GM21619 (cell line): ENCODE data around the gene SLC1A2.

Source experiments
- ATAC-seq: cut with Tn5 transposase; IDR thresholded peaks from one replicate; pipeline ENCODE4 v1.9.1; 2021; ENCODE audit not compliant: unreplicated experiment

The SLC1A2 gene

DNA sequence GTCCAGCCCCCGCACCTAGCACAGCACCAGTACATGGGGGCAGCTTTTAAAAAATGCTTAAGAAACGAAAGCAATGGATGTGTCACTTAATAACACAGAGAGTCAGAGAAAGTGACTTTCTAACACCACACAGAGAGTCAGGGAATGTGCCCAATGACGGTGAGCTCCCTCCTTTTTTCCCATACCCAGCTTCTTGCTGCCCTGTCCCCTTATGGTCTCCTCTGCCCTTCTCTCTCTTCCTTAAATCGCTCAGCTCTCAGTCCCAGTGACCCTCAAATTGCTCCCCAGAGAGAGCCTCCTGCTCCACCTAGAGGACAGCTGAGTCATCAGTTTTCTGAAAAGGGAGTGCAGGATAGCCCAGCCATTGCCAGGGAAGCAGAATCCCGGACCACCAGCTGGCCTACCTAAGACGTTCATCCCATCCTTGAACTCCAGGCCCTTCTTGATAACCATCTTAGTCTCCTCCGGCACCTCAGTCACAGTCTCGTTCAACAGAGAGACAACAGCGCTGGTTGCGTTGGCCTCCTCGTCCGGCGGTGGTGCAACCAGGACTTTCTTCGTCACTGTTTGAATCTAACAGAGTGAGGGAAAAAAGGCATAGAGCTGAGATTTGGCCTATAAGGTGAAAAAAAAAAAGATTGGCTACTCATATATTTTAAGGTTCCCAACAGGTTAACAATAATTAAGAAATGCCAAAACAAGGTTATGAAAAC, 113.5 kb downstream of the SLC1A2 start:
- ATAC-seq, result no peak

GRCh38 chr11:35304900-35305460, 114.4 kb downstream of the SLC1A2 start:
- ATAC-seq, result no peak

- no peak for ATAC-seq
These were observed 115.0 kb downstream of the SLC1A2 start for GRCh38 chr11:35304386-35304775.

GRCh38 chr11:35303596-35304385, 115.6 kb downstream of the SLC1A2 start:
- no peak for ATAC-seq

DNA sequence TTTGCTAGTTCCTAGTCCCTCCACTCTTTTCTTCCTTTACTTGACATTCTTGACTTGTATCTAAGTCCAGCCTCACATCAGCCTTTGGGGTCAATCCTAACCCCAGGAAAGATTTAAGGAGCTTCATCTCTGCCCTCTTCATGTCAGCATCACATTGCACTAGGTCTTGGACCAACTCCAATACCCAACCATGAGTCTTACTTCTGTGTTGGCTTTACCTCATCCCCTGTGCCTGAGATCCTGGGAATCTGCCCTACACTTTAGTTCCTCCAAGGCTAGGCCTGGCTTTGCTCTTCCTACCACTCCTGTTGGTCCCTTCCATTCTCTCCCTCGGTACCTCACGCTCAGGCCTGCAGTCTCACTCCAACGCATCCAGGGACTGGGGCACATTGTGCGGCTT, 117.0 kb downstream of the SLC1A2 start:
- ATAC-seq, result no peak

DNA sequence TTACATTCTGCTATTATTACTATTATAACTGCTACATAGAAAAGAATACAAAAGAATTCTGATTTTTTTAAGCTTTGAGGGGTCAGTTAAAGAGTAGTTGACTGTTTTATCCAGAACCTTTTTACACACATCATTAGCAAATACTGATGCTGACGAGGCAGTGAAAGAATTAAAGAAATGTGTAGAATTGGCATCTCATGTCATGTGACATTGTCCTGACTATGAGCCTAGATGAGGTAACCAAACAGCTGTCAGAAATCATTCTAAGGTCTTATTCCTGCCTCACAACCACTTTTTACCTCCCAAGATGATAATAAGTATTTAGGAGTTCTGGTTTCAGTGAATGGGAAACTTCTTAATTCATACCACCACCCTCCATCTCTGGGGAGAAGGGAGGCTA, 121.0 kb downstream of the SLC1A2 start:
- ATAC-seq, result no peak

DNA sequence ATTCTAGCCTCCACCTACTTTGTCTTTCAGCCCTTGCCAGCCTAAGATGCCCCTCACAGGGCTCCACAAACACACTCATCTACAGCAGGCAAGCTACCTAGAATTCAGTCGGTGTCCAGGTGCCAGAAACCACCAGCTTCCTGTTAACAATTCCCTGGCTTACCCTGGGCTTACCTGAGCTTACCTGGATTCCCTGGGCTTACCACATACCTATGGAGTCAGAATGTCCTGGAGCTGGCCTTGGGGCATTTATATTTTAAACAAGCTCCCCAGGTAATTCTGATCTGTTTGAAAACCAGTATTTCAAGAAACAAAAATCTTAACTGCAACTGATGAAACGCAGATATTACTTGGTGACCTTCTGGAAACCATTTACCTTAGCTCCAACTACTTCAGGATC, 123.6 kb downstream of the SLC1A2 start:
- ATAC-seq, result no peak

DNA sequence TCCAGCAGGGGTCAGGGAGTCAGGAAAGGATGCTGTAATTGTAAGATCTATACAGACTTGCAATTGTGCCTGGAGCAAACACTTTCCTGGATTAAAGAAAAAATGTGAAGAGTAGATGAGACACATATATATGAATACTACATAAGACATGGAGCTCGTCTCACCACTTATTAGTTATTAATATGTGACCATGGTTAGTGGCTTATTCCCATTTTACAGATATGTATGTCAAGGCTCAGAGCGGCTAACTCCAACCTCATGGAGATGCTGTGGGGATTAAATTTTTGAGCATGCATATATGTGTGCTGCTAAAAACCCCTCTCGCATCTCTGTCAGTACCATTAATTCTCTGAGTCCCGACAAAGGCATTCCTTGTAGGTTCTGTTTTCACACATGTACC, 125.7 kb downstream of the SLC1A2 start:
- no peak for ATAC-seq

DNA sequence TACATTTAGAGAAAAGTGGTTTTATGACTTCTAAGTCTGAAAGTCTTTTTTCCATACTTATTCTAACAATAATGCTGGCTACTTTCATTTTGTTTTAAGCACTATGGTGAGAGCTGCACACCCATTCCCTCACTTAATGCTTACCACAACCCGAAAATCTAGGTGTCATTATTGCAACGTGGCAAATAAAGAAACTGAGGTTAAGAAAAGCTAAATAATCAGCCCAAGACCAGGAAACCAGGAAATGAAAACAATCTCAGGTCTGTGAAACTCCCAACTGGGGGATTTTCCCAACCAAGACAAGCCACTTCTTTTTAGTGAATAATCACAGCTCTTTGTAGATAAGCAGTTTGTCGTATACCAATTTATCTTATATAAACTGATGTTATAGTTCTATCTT, 126.3 kb downstream of the SLC1A2 start:
- no peak for ATAC-seq

DNA sequence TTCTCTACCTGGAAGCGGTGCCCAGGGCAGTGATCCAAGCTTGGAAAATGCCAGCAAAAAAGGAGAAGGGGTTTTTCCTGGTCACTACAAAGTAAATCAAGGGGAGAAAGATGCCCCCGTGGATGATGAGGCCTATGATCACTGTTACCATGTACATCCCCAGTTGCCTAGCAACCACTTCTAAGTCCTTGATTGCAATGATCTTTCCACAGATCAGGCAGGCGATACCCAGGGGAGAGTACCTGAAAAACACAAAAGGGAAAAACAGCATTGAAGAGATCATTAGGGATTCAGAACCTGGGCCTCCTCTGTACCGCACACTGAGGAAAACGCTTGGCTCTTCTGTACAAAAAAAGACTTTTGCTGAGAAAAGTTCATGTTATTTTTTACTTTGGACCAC, 127.1 kb downstream of the SLC1A2 start:
- ATAC-seq, result no peak

GRCh38 chr11:35290876-35291275, 128.5 kb downstream of the SLC1A2 start:
- no peak for ATAC-seq

GRCh38 chr11:35289821-35290220, 129.5 kb downstream of the SLC1A2 start:
- no peak for ATAC-seq

DNA sequence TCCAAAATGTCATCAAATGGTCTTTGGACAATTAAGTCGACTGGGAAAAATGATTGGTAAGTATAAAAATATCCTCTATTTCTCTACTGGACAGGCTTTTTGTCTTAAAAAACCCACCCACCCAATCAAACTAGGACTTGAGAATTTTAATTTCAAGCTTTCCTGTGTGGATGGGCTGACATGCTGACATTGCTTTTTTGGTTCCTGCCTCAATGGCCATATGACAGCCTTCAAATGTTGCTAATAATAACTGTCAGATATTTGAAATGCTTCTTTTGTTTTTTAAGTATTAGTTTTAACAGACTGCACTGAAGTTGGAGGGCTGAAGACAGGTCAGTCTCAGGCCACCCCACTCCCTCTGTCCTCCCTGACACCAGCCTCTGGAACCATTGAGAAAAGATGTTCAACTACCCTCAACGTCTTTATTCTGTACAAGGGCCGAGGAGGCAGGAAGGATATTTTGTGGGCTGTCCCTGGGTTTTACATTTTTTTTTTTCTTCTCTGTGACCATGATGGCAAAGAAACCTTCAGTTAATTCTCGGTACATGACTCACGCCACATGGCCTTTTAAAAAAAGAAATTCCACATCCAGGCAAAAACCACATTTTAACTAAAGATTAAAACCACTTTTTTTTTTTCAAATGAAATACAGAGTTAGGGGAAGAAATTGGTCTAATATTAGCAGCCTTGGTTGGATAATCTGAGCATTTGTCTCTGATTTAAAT, 130.4 kb downstream of the SLC1A2 start:
- ATAC-seq, result no peak

- no peak for ATAC-seq
These were observed 131.0 kb downstream of the SLC1A2 start for GRCh38 chr11:35288309-35288708.

- ATAC-seq, result no peak
These were observed 131.9 kb downstream of the SLC1A2 start for GRCh38 chr11:35287344-35287890.

DNA sequence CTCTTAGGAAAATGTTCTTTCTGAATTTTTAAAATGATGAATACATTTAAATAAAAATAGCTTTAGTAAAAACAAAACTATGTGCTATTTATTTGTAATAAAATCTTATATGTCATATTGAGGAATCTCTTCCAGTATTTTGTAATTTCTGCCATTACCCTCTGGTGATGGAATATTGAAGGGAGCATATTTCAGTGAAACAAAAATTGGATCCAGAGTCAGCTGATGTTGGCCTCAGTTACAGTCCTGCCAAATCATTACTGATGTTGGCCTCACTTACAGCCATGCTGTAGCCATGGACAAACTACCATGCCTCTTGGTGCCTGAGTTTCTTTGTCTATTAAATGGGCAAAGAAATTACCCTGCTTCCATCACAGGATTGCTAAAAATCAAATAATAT, 133.2 kb downstream of the SLC1A2 start:
- ATAC-seq, result no peak

DNA sequence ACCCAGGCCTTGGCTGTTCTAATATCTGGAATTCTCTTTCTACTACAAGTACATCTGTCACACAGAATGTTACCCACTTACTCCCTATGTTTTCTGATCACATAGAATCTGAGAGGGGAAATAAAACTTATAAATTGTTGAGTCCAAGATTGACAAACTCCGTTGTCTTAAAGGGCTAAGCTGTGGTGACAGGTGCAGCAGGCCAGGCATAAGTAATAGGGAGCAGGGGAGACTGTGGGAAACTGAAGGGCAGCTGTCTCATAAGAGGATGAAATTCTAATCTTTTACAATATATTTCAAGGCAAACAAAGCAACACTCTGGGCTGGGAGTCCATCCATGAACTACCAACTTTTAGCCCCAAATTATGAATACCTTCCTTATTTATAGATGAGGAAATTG, 133.9 kb downstream of the SLC1A2 start:
- ATAC-seq, result no peak

GRCh38 chr11:35282221-35282882, 137.0 kb downstream of the SLC1A2 start:
- no peak for ATAC-seq

- no peak for ATAC-seq
These were observed 138.1 kb downstream of the SLC1A2 start for GRCh38 chr11:35281169-35281688.

DNA sequence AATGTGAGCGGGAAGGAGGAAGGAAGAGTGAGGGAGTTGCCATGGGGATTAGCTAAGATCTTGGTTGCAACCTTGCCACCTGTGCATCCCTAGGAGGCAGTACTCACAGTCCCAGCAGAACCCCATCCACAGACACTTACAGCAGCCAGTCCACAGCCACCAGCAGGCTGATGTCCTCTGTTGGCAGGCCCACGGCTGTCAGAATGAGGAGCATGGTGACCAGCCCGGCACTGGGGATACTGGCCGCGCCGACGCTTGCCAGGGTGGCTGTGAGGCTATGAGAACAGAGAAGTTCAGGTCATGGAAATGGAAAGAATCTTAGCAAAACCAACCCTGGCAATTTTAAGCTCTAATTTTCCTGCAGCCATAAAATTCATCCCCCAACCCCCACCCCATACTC, 138.6 kb downstream of the SLC1A2 start:
- ATAC-seq, result no peak

GRCh38 chr11:35277827-35278226, 141.5 kb downstream of the SLC1A2 start:
- ATAC-seq, result no peak
